GM12801 (cell line): ENCODE data around the gene HOXC10.

ENCODE experiments used
- CTCF ChIP-seq: IDR thresholded peaks from one replicate; pipeline ENCODE4 v1.5.1; 2011; ENCODE audit warnings: control low read depth; ENCODE audit not compliant: insufficient read length; ENCODE audit errors: extremely low read depth

HOXC10 gene

DNA sequence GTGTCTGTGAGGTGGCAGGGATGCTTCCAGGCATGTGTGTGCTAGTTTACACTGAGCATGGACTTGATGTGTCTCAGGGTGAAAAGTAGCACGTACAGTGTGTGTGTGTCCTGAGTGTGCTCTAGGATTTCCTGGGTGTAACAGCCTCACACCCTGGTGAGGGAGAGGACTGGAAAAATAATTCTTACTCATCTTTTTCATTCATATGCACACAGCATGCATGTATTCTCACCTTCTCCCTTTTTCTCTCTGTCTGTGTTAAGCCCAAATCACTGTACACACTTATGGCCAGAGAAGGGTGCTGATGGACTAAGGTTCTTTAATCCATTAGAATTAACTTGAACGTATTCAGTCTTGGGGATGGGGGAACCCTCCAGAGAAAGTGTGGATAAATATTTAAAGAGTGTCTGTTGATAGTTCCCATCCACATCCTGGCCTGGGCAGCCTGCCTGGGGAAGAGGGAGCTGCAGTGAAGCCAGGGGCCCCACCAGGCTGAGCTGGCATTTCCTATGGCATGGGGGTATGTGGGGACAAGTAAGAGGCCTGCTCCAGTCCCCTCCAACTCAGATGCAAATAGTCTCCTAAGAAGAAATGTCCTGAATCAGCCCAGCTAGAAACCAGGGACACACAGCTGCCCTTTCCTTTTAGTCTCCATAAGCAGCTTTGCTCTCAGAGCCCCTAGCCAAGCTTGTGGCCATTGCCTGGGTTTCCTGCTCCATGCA is 22.8 kb downstream of the HOXC10 start:
- TF ChIP-seq CTCF = no peak

- no peak for TF ChIP-seq CTCF
Observed at GRCh38 chr12:54008260-54008552, 23.3 kb downstream of the HOXC10 start.

GRCh38 chr12:54009171-54010052 is 24.5 kb downstream of the HOXC10 start:
- no peak for TF ChIP-seq CTCF

DNA sequence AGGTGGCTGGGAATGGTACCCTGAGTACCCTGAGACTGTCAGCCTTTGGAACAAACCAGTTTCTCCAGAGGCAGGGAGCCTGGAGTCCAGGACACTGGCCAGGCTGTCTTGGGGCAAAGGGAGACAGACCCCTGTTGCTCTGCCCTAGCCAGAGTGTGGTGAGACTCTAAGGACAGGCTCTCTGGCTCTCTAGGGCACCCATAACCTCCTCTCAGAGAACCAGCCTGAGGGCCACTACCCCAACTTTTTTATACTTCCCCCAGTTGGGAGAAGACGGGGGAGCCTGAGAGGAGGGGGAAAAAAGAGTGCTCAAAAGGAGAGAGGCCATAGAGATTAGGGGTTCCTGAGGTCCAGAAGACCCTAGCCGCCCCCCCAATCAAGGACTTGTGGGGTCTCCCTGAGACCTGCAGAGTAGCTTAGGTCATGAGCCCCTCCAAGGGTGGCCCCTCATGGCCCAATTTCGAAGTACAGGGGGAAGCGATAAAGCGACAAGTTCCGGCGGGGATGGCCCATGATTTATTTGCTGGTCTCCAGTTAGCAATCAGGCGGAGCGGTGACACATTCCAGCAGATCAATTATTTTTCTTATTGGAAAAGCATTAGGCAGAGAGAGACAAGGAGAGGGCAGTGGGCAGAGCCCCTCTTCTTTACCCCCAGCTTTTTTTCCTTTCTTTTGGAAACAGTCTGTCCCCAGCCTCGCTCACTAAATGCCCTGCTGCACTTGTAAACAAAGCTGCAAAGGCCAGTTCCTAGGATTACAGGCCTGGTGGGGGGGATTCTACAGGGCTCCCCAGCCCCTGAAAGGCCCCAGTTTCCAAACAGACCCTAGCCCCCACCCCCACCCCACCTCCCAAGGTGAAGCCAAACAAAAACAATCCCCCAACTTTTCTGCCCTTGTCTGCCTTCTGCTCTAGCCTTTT is 25.4 kb downstream of the HOXC10 start:
- TF ChIP-seq CTCF = no peak

DNA sequence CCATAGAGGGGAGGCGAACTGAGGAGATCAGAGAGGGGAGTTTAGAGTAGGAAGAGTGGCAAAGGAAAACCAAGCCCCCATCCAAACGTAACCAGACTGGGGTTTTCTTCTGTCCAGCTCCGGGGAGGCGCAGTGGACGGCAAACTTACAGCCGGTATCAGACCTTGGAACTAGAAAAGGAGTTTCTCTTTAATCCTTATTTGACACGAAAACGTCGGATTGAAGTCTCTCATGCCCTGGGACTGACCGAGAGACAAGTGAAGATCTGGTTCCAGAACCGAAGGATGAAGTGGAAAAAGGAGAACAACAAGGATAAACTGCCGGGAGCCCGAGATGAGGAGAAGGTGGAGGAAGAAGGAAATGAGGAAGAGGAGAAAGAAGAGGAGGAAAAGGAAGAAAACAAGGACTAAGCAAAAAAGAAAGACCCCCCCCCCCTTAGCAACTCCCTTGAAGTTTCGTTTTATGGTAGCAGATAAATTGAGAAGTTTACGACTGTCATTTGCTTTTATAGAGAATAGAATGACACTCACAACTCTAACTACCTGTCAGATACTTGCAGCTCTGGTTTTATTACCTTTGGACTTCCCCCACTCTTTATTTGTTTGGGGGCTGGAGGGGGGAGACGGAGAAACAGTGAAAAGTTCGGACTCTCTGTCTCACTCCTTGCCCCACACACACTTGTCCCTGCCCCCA is 26.2 kb downstream of the HOXC10 start:
- no peak for TF ChIP-seq CTCF

DNA sequence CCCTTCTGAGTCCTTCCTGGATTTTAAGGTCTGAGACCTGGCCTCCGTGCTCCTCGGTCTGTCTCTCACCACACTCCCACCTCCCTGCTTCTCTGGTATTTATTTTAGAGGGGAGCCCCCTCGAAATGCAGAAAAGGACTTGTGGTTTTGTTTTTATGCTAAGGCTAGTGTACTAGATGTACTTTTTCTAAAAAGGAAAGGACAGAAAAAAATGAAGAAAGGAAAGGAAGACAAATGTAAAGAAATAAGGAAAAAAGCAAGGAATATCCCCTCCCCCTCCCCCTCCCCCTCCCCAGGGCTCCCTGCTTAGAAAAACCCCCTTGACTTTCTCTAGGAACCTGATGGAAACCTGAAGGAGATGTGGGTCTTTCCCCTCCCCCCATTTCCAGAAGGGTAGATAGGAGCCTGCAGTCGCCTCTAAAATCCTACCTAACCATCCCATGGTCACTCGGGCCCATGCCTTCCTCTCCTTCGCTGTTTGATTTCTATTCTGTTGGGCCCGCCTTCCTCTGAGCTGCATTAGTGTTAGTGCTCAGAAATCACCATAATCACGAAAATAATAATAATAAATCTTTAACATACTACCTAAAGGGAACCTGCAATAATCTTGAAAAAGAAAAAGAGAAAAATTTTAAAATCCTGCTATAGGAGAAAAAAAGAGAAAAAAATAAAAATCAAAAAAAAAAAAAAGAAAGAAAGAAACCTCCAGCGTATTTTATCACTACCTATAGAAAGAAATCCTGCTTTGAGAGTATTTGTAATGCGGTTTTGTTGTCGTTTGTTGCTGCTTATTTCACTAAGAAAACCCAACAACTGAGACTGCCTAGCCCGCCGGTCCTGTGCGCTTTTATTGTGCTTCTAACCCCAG is 27.0 kb downstream of the HOXC10 start:
- TF ChIP-seq CTCF = no peak
